GM12878 (cell line): ENCODE data around the gene RAF1. TPM values are rescaled to one million over a fixed set of nuclear protein-coding genes. Genes with fewer than 3 reads are reported as not detected.
A peak's percentile ranks its signal among the peaks of the same experiment; 100 is the strongest.

Experiments used
- BMI1 ChIP-seq: fragments of 450-650 bp; IDR thresholded peaks from 2 replicates; pipeline ENCODE4 v1.6.1; 2016; ENCODE audit warnings: mild to moderate bottlenecking, moderate library complexity, borderline replicate concordance
- CBX5 ChIP-seq: sonication (generic); IDR thresholded peaks from 2 replicates; pipeline ENCODE4 v1.6.1; 2016; ENCODE audit warnings: low read depth, moderate library complexity, mild to moderate bottlenecking, inconsistent platforms
- EP300 ChIP-seq, 2 experiments: fragments of 150-350 bp in 1 of 2; IDR thresholded peaks; 2 replicates each; pipeline ENCODE4 v1.6.1; 2011 to 2012; ENCODE audit warnings: low read depth in 2 of 2, low read length in 2 of 2, borderline replicate concordance in 1 of 2, improper control_type of control experiment in 1 of 2, inconsistent platforms in 1 of 2; ENCODE audit not compliant: control insufficient read depth in 1 of 2
- FOS ChIP-seq: IDR thresholded peaks from 3 replicates; pipeline ENCODE4 v1.6.1; 2011; ENCODE audit warnings: borderline replicate concordance; ENCODE audit not compliant: insufficient read length; ENCODE audit errors: extremely low read depth
- GABPA ChIP-seq: IDR thresholded peaks from 2 replicates; pipeline ENCODE4 v1.6.1; 2014; ENCODE audit warnings: antibody characterized with exemption, low read depth, mild to moderate bottlenecking, inconsistent platforms
- IRF3 ChIP-seq: fragments of 450-650 bp; IDR thresholded peaks from 2 replicates; pipeline ENCODE4 v1.6.1; 2014; ENCODE audit warnings: mild to moderate bottlenecking
- MYB ChIP-seq: fragments of 150-350 bp; IDR thresholded peaks from 2 replicates; pipeline ENCODE4 v1.6.1; 2014; ENCODE audit warnings: mild to moderate bottlenecking, low read depth, low read length, borderline replicate concordance
- NKRF ChIP-seq: fragments of 450-650 bp; conservative IDR thresholded peaks from 2 replicates; pipeline ENCODE4 v1.6.1; 2017; ENCODE audit warnings: mild to moderate bottlenecking, moderate library complexity
- NR2F1 ChIP-seq: fragments of 450-650 bp; conservative IDR thresholded peaks from 2 replicates; pipeline ENCODE4 v1.6.1; 2017; ENCODE audit warnings: mild to moderate bottlenecking
- PAX8 ChIP-seq: fragments of 450-650 bp; IDR thresholded peaks from 2 replicates; pipeline ENCODE4 v1.6.1; 2017; ENCODE audit warnings: mild to moderate bottlenecking, moderate library complexity
- SP1 ChIP-seq: IDR thresholded peaks from one replicate; pipeline ENCODE4 v1.6.1; 2011; ENCODE audit warnings: low read depth, low read length
- TARDBP ChIP-seq: IDR thresholded peaks from 2 replicates; pipeline ENCODE4 v1.6.1; 2016; ENCODE audit warnings: borderline replicate concordance
- ZNF592 ChIP-seq: fragments of 450-650 bp; IDR thresholded peaks from 2 replicates; pipeline ENCODE4 v1.6.1; 2017; ENCODE audit warnings: mild to moderate bottlenecking, moderate library complexity
- polyA plus RNA-seq, 11 experiments: library from polyadenylated mRNA; depleted of rRNA in 4 of 11; unstranded in 6 of 11; stranded (reverse) in 5 of 11; fragments of >200 nt; fragmentation: Nextera tagmentation in 4 of 11; fragmentation: Illumina TruSeq in 1 of 11; extraction: Ambion mirVana in 4 of 11; extraction: Trizol in 1 of 11; gene quantifications; 1 replicate in 1 of 11; 2 replicates in 10 of 11; pipeline versions ENCODE4 v1.2.1 to v1.2.3, GENCODE V29; 2011 to 2016; ENCODE audit warnings: inconsistent platforms in 2 of 11, missing spikeins in 2 of 11, low read depth in 1 of 11
- total RNA-seq, 4 experiments: library from RNA; depleted of rRNA in 3 of 4; stranded (reverse); fragments of >200 nt in 3 of 4; fragmentation: Illumina TruSeq in 1 of 4; extraction: Trizol in 1 of 4; gene quantifications; 2 replicates each; pipeline versions ENCODE4 v1.2.1 to v1.2.3, GENCODE V29; 2013 to 2021
- TF ChIP-seq, protein P1 (sequence below): IDR thresholded peaks from 2 replicates; pipeline ENCODE4 v1.6.1; 2011; ENCODE audit warnings: borderline replicate concordance, low read depth, mild to moderate bottlenecking, moderate library complexity, low read length; ENCODE audit not compliant: insufficient read depth, poor library complexity, severe bottlenecking
- TF ChIP-seq, protein P2 (sequence below): IDR thresholded peaks from 2 replicates; pipeline ENCODE4 v1.6.1; 2011; ENCODE audit warnings: low read depth, low read length, improper control_type of control experiment, borderline replicate concordance
- TF ChIP-seq, protein P3 (sequence below): fragments of 450-650 bp; IDR thresholded peaks from 2 replicates; pipeline ENCODE4 v1.6.1; 2017; ENCODE audit warnings: borderline replicate concordance
- TF ChIP-seq, protein P4 (sequence below): IDR thresholded peaks from 2 replicates; pipeline ENCODE4 v1.6.1; 2012; ENCODE audit warnings: low read depth, low read length, improper control_type of control experiment

Gene RAF1
- total and polyA plus RNA-seq, 10 of the 15 experiments (the other 5 are each of a cell fraction or from before 2014, with no cell fraction given) = 20.4 to 151 (median 77.8) TPM

- TF ChIP-seq IRF3 = no peak
- TF ChIP-seq, protein P1, sequence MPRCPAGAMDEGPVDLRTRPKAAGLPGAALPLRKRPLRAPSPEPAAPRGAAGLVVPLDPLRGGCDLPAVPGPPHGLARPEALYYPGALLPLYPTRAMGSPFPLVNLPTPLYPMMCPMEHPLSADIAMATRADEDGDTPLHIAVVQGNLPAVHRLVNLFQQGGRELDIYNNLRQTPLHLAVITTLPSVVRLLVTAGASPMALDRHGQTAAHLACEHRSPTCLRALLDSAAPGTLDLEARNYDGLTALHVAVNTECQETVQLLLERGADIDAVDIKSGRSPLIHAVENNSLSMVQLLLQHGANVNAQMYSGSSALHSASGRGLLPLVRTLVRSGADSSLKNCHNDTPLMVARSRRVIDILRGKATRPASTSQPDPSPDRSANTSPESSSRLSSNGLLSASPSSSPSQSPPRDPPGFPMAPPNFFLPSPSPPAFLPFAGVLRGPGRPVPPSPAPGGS = no peak
- TF ChIP-seq, protein P2, sequence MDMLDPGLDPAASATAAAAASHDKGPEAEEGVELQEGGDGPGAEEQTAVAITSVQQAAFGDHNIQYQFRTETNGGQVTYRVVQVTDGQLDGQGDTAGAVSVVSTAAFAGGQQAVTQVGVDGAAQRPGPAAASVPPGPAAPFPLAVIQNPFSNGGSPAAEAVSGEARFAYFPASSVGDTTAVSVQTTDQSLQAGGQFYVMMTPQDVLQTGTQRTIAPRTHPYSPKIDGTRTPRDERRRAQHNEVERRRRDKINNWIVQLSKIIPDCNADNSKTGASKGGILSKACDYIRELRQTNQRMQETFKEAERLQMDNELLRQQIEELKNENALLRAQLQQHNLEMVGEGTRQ = no peak
- TF ChIP-seq CBX5 = no peak
- 0 out of 2 replicates have a peak, but pooled peaks have one; percentile 37 for TF ChIP-seq GABPA
- no peak for TF ChIP-seq FOS
- TF ChIP-seq, protein P3, sequence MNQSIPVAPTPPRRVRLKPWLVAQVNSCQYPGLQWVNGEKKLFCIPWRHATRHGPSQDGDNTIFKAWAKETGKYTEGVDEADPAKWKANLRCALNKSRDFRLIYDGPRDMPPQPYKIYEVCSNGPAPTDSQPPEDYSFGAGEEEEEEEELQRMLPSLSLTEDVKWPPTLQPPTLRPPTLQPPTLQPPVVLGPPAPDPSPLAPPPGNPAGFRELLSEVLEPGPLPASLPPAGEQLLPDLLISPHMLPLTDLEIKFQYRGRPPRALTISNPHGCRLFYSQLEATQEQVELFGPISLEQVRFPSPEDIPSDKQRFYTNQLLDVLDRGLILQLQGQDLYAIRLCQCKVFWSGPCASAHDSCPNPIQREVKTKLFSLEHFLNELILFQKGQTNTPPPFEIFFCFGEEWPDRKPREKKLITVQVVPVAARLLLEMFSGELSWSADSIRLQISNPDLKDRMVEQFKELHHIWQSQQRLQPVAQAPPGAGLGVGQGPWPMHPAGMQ = no peak
- TF ChIP-seq NKRF = no peak
- TF ChIP-seq MYB = no peak
- TF ChIP-seq ZNF592 = no peak
- TF ChIP-seq NR2F1 = no peak
- peak in 1 of 2 experiments; percentile 57; a peak in 1 of 4 replicates for TF ChIP-seq EP300 (IDR thresholded peaks at IDR 0.05; ENCODE audit: borderline replicate concordance in 1 of 2, control insufficient read depth in 1 of 2, low read depth in 2 of 2, low read length in 2 of 2)
- no peak for TF ChIP-seq PAX8
- no peak for TF ChIP-seq BMI1
- TF ChIP-seq, protein P4, sequence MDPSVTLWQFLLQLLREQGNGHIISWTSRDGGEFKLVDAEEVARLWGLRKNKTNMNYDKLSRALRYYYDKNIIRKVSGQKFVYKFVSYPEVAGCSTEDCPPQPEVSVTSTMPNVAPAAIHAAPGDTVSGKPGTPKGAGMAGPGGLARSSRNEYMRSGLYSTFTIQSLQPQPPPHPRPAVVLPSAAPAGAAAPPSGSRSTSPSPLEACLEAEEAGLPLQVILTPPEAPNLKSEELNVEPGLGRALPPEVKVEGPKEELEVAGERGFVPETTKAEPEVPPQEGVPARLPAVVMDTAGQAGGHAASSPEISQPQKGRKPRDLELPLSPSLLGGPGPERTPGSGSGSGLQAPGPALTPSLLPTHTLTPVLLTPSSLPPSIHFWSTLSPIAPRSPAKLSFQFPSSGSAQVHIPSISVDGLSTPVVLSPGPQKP = no peak
- TF ChIP-seq SP1 = no peak
- TF ChIP-seq TARDBP = no peak
Measured at GRCh38 chr3:12648384-12648959, 15.4 kb downstream of the RAF1 start (continued).
